Esophagus muscularis mucosa (tissue), 3 donors: ENCODE data around the gene TOP2A.

Experiments
- POLR2AphosphoS5 ChIP-seq, 2 donors: sonication (generic); formaldehyde crosslinking; IDR thresholded peaks; one replicate each; pipeline ENCODE4 v1.6.1; 2017; ENCODE audit warnings: antibody characterized with exemption in 2 of 2
- TF ChIP-seq, protein P1 (sequence below), 3 experiments: fragments of 200-600 bp in 2 of 3; fragments of 450-650 bp in 1 of 3; sonication (generic) in 2 of 3; IDR thresholded peaks; one replicate each; pipeline ENCODE4 v1.5.1; 2017 to 2019; ENCODE audit warnings: antibody characterized with exemption in 3 of 3, mild to moderate bottlenecking in 2 of 3, moderate library complexity in 1 of 3

DNA sequence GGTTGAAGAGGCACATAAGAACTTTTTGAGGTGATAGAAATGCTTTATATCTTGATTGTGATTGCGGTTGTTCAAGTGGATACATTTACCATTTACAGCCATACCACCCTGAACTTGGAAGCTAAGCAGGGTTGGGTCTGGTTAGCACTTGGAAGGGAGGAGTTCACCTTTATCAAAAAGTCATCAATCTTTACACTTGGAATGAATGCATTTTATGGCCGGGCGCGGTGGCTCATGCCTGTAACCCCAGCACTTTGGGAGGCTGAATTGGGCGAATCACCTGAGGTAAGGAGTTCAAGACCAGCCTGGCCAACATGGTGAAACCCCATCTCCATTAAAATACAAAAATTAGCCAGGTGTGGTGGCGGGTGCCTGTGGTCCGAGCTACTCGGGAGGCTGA is 43.7 kb downstream of the TOP2A start:
- TF ChIP-seq, protein P1, sequence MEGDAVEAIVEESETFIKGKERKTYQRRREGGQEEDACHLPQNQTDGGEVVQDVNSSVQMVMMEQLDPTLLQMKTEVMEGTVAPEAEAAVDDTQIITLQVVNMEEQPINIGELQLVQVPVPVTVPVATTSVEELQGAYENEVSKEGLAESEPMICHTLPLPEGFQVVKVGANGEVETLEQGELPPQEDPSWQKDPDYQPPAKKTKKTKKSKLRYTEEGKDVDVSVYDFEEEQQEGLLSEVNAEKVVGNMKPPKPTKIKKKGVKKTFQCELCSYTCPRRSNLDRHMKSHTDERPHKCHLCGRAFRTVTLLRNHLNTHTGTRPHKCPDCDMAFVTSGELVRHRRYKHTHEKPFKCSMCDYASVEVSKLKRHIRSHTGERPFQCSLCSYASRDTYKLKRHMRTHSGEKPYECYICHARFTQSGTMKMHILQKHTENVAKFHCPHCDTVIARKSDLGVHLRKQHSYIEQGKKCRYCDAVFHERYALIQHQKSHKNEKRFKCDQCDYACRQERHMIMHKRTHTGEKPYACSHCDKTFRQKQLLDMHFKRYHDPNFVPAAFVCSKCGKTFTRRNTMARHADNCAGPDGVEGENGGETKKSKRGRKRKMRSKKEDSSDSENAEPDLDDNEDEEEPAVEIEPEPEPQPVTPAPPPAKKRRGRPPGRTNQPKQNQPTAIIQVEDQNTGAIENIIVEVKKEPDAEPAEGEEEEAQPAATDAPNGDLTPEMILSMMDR (IDR thresholded peaks at IDR 0.05) = no peak
- no peak for TF ChIP-seq POLR2AphosphoS5 (IDR thresholded peaks at IDR 0.05)
